Measurements from ENCODE around the gene REELD1.

Gene REELD1

GRCh38 chr4:146245246-146245645, 30.9 kb downstream of the REELD1 start:
- H3K36me3 ChIP-seq (ENCODE audit: control insufficient read depth, insufficient read depth, low read length) = no peaks in the 10 kb centered on the region
- no peak for DNase-seq (ENCODE audit: extremely low read depth, insufficient read length)
- H3K27me3 ChIP-seq (replicated peaks; ENCODE audit: control insufficient read depth, insufficient read depth, low read length) = no peaks in the 10 kb centered on the region
- no peak overlapping the region for H3K4me3 ChIP-seq (replicated peaks; ENCODE audit: low read depth, low read length)
- TF ChIP-seq, protein P1, sequence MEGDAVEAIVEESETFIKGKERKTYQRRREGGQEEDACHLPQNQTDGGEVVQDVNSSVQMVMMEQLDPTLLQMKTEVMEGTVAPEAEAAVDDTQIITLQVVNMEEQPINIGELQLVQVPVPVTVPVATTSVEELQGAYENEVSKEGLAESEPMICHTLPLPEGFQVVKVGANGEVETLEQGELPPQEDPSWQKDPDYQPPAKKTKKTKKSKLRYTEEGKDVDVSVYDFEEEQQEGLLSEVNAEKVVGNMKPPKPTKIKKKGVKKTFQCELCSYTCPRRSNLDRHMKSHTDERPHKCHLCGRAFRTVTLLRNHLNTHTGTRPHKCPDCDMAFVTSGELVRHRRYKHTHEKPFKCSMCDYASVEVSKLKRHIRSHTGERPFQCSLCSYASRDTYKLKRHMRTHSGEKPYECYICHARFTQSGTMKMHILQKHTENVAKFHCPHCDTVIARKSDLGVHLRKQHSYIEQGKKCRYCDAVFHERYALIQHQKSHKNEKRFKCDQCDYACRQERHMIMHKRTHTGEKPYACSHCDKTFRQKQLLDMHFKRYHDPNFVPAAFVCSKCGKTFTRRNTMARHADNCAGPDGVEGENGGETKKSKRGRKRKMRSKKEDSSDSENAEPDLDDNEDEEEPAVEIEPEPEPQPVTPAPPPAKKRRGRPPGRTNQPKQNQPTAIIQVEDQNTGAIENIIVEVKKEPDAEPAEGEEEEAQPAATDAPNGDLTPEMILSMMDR (IDR thresholded peaks at IDR 0.05; ENCODE audit: insufficient read depth, low read length, poor library complexity, severe bottlenecking) = no peak

DNA sequence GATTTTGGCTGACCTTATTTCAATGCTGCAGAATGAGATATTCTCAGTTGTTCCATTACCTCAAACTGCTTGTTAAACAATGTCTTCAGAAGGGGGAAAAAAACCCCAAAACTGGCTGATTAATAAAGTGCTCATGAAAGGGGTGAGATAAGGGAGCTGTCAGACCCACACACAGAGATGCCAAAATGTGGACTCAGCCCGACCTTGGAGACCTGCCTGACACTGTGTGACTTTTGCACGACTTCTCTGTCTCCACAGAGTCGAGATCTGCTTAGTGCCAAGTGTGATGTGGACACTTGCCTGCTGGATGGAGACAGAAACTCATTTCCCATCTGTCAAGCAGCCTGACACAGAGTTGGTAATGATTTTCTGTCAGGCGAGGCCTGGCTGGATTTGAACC, 31.5 kb downstream of the REELD1 start:
- H3K4me3 ChIP-seq (replicated peaks; ENCODE audit: low read depth, low read length) = no peak overlapping the region
- no peaks in the 10 kb centered on the region for H3K27me3 ChIP-seq (replicated peaks; ENCODE audit: control insufficient read depth, insufficient read depth, low read length)
- H3K36me3 ChIP-seq (ENCODE audit: control insufficient read depth, insufficient read depth, low read length) = no peaks in the 10 kb centered on the region
- TF ChIP-seq, protein P1 (IDR thresholded peaks at IDR 0.05; ENCODE audit: insufficient read depth, low read length, poor library complexity, severe bottlenecking) = no peak
- no peak for DNase-seq (ENCODE audit: extremely low read depth, insufficient read length)

DNA sequence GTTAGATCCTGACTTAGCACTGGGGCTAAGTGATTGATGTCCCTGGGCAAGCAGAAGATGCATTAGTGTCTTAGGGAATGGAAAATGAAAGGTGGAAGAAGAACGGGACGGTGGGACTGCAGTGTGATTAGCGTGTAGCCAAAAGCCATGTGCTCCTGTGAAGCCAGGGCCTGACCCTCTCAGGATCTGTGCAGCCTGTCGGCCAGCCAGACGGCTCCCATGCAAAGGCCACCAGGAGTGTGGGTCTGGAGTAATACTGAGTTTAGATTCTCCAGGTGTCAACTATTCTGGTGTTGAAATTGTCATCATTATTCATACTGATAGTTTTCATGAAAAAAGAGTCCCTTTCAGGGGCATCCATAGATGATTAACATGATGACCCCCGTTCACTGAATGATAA, 32.0 kb downstream of the REELD1 start:
- TF ChIP-seq, protein P1 (IDR thresholded peaks at IDR 0.05; ENCODE audit: insufficient read depth, low read length, poor library complexity, severe bottlenecking) = no peak
- H3K27me3 ChIP-seq (replicated peaks; ENCODE audit: control insufficient read depth, insufficient read depth, low read length) = no peaks in the 10 kb centered on the region
- no peak for DNase-seq (ENCODE audit: extremely low read depth, insufficient read length)
- H3K4me3 ChIP-seq (replicated peaks; ENCODE audit: low read depth, low read length) = no peak overlapping the region
- no peaks in the 10 kb centered on the region for H3K36me3 ChIP-seq (ENCODE audit: control insufficient read depth, insufficient read depth, low read length)

- TF ChIP-seq, protein P1 (IDR thresholded peaks at IDR 0.05; ENCODE audit: insufficient read depth, low read length, poor library complexity, severe bottlenecking) = no peak
- Histone ChIP-seq H3K4me3 (replicated peaks; ENCODE audit: low read depth, low read length) (no peak overlapping the region), H3K36me3 (ENCODE audit: control insufficient read depth, insufficient read depth, low read length) (no peaks in the 10 kb centered on the region), H3K27me3 (replicated peaks; ENCODE audit: control insufficient read depth, insufficient read depth, low read length) (no peaks in the 10 kb centered on the region)
- no peak for DNase-seq (ENCODE audit: extremely low read depth, insufficient read length)
Observed at GRCh38 chr4:146247356-146247755, 33.0 kb downstream of the REELD1 start.

GRCh38 chr4:146252969-146253611, 38.8 kb downstream of the REELD1 start:
- TF ChIP-seq, protein P1 (IDR thresholded peaks at IDR 0.05; ENCODE audit: insufficient read depth, low read length, poor library complexity, severe bottlenecking) = no peak
- Histone ChIP-seq H3K4me3 (replicated peaks; ENCODE audit: low read depth, low read length) (no peak overlapping the region), H3K36me3 (ENCODE audit: control insufficient read depth, insufficient read depth, low read length) (no peaks in the 10 kb centered on the region; the same call in 1 of the 2 replicates), H3K27me3 (replicated peaks; ENCODE audit: control insufficient read depth, insufficient read depth, low read length) (no peaks in the 10 kb centered on the region)
- no peak for DNase-seq (ENCODE audit: extremely low read depth, insufficient read length)

- no peak for DNase-seq (ENCODE audit: extremely low read depth, insufficient read length)
- no peaks in the 10 kb centered on the region; the same call in 1 of the 2 replicates for H3K36me3 ChIP-seq (ENCODE audit: control insufficient read depth, insufficient read depth, low read length)
- TF ChIP-seq, protein P1 (IDR thresholded peaks at IDR 0.05; ENCODE audit: insufficient read depth, low read length, poor library complexity, severe bottlenecking) = no peak
- H3K4me3 ChIP-seq (replicated peaks; ENCODE audit: low read depth, low read length) = no peak overlapping the region
- H3K27me3 ChIP-seq (replicated peaks; ENCODE audit: control insufficient read depth, insufficient read depth, low read length) = no peaks in the 10 kb centered on the region
Observed at GRCh38 chr4:146255463-146255862, 41.1 kb downstream of the REELD1 start.

All from GM06990 (cell line).